Ishikawa (cell line): ENCODE results near the gene MIPOL1.

Experiments
- CEBPB ChIP-seq: IDR thresholded peaks from 2 replicates; pipeline ENCODE4 v1.6.1; 2012
- EGR1 ChIP-seq: IDR thresholded peaks from 2 replicates; pipeline ENCODE4 v1.6.1; 2012
- EP300 ChIP-seq: IDR thresholded peaks from 2 replicates; pipeline ENCODE4 v1.6.1; 2012; ENCODE audit warnings: borderline replicate concordance
- FOXM1 ChIP-seq: IDR thresholded peaks from 2 replicates; pipeline ENCODE4 v1.6.1; 2012; ENCODE audit warnings: low read depth, borderline replicate concordance
- MAX ChIP-seq: IDR thresholded peaks from 2 replicates; pipeline ENCODE4 v1.6.1; 2012
- NFIC ChIP-seq: IDR thresholded peaks from 2 replicates; pipeline ENCODE4 v1.6.1; 2012
- TAF1 ChIP-seq: IDR thresholded peaks from 2 replicates; pipeline ENCODE4 v1.6.1; 2012; ENCODE audit warnings: low read depth, mild to moderate bottlenecking
- TCF12 ChIP-seq: IDR thresholded peaks from 2 replicates; pipeline ENCODE4 v1.6.1; 2012; ENCODE audit warnings: low read depth
- TEAD4 ChIP-seq: IDR thresholded peaks from 2 replicates; pipeline ENCODE4 v1.6.1; 2012
- USF1 ChIP-seq: IDR thresholded peaks from 2 replicates; pipeline ENCODE4 v1.6.1; 2012
- TF ChIP-seq, protein P1 (sequence below): IDR thresholded peaks from 2 replicates; pipeline ENCODE4 v1.6.1; 2012; ENCODE audit warnings: low read depth, mild to moderate bottlenecking

DNA sequence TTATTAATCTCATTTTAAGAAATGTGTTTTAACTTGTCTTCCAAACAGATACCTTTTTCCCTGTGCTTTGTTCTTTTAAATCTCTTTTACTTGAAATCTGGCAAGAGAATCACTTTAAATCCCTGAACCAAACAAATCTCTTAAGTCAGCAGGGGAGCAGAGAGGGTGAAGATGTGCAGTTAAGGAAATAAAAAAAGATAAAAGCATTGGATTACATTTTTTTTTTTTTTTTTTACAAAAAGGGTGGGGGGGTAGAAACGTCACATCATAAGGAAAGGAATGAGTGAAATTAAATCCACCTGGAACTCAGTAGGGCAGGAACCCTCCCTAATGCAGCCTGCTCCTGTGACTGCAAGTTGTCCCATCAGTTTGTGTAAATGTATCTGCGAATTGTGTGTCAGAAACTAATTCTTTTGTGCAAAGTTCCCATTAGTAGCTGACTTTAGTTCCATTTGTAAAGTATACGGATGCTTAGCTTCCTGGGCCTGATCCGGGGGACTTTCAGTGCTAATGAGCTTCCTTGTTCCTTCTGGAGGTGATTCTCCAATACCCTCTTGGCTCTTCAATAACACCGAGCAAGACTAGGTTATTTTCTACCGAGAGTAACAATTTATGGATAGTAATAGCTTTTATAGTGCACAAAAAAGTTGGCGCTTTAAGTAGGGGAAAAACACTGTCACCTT, 399.2 kb downstream of the MIPOL1 start:
- TF ChIP-seq, protein P1, sequence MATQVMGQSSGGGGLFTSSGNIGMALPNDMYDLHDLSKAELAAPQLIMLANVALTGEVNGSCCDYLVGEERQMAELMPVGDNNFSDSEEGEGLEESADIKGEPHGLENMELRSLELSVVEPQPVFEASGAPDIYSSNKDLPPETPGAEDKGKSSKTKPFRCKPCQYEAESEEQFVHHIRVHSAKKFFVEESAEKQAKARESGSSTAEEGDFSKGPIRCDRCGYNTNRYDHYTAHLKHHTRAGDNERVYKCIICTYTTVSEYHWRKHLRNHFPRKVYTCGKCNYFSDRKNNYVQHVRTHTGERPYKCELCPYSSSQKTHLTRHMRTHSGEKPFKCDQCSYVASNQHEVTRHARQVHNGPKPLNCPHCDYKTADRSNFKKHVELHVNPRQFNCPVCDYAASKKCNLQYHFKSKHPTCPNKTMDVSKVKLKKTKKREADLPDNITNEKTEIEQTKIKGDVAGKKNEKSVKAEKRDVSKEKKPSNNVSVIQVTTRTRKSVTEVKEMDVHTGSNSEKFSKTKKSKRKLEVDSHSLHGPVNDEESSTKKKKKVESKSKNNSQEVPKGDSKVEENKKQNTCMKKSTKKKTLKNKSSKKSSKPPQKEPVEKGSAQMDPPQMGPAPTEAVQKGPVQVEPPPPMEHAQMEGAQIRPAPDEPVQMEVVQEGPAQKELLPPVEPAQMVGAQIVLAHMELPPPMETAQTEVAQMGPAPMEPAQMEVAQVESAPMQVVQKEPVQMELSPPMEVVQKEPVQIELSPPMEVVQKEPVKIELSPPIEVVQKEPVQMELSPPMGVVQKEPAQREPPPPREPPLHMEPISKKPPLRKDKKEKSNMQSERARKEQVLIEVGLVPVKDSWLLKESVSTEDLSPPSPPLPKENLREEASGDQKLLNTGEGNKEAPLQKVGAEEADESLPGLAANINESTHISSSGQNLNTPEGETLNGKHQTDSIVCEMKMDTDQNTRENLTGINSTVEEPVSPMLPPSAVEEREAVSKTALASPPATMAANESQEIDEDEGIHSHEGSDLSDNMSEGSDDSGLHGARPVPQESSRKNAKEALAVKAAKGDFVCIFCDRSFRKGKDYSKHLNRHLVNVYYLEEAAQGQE, result no peak
- TF ChIP-seq FOXM1 (no peak), CEBPB (no peak), TEAD4 (no peak), TCF12 (no peak), MAX (no peak), USF1 (no peak), NFIC (no peak), EGR1 (no peak), TAF1 (no peak), EP300 (no peak)
